Stimulated activated naive CD8-positive, alpha-beta T cell treated with anti-CD3 and anti-CD28 coated beads, Interleukin-15, Interleukin-2, amounts not matched to agents 100 U/mL and 50 U/mL, for 24 hours (primary cell): ENCODE measurements around the gene BAZ2A.
"Not testable (repeated sequence)": the region's sequence is repeated elsewhere in the genome, so short reads cannot be mapped to it uniquely, and the experiment has no call there.

Experiments used
- ATAC-seq: fragments of 150-1000 bp; cut with Tn5 transposase; one replicate; pipeline ENCODE4 v1.10.0; 2021
- DNase-seq: peaks from one replicate; pipeline ENCODE4 v3.0.0; 2021

BAZ2A gene

GRCh38 chr12:56593909-56594621, 36.1 kb downstream of the BAZ2A start:
- DNase-seq (peak; percentile 68), ATAC-seq (peak; percentile 42)

GRCh38 chr12:56591961-56592360, 38.2 kb downstream of the BAZ2A start:
- DNase-seq (no peak), ATAC-seq (no peak)

- ATAC-seq, result no peak
- DNase-seq, result no peak
Measured at GRCh38 chr12:56591126-56591525, 39.0 kb downstream of the BAZ2A start.

GRCh38 chr12:56590237-56590830, 39.8 kb downstream of the BAZ2A start:
- ATAC-seq, result peak; percentile 82
- peak; percentile 19 for DNase-seq

GRCh38 chr12:56589783-56590182, 40.3 kb downstream of the BAZ2A start:
- DNase-seq, result no peak

GRCh38 chr12:56585098-56585497, 45.0 kb downstream of the BAZ2A start:
- DNase-seq (no peak), ATAC-seq (no peak)

More at GRCh38 chr12:56589783-56590182, 40.3 kb downstream of the BAZ2A start:
- ATAC-seq, result no peak

- DNase-seq (peak; percentile 47), ATAC-seq (peak; percentile 99)
Measured at GRCh38 chr12:56581418-56582145, 48.5 kb downstream of the BAZ2A start.

GRCh38 chr12:56578983-56579546, 51.1 kb downstream of the BAZ2A start:
- no peak for ATAC-seq
- no peak for DNase-seq

DNA sequence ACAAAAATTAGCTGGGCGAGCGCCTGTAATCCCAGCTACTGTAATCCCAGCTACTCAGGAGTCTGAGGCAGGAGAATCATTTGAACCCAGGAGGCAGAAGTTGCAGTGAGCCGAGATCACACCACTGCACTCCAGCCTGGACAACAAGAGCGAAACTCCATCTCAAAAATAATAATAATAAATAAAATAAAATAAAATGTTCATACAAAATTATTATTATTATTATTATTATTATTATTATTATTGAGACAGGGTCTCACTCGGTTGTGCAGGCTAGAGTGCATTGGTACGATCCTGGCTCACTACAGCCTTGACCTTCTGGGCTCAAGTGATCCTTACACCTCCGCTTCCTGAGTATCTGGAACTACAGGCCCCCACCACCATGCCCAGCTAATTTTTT, 52.9 kb downstream of the BAZ2A start:
- not testable (repeated sequence) for ATAC-seq

GRCh38 chr12:56574210-56574609, 55.9 kb downstream of the BAZ2A start:
- ATAC-seq (peak; percentile 17), DNase-seq (no peak)

More for the DNA sequence above, 52.9 kb downstream of the BAZ2A start:
- not testable (repeated sequence) for DNase-seq

DNA sequence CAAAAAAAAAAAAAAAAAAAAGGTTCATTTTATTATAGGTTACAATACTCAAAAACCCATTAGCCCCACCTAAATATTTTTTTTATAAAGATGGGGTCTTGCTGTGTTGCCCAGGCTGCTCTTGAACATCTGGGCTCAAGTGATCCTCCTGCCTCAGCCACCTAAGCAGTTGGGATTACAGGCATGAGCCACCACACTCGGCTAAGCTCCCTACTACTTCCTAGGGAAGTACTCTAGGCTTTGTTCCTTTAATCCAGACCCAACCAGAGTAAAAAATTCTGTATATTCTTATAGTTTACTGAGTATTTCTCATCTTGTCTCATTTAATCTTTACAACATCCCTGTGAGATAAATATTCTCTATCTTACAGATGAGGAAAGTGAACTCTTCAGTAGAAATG, 57.8 kb downstream of the BAZ2A start:
- no peak for DNase-seq
- ATAC-seq, result no peak

DNA sequence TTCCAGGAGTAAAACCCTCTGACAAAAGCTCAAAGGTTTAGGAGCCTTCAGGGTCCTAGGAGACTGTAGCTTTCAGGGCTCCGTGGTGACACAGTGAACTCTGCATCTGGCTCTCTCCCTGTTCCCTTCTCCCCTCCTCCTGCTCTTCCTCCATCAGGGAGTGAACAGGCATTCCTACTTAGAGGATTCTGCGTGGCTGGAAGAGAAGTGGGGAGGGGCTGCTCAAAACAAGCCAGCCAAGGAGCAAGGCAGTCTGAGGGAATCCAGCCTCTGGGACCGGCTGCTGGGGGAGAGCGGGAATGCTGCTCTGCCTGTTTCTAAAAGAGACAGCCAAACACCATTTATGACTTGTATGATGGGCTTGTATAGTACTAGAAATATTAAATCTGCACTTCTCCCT, 59.0 kb downstream of the BAZ2A start:
- ATAC-seq (no peak), DNase-seq (no peak)

- ATAC-seq (no peak), DNase-seq (no peak)
Measured at GRCh38 chr12:56568146-56568545, 62.0 kb downstream of the BAZ2A start.

DNA sequence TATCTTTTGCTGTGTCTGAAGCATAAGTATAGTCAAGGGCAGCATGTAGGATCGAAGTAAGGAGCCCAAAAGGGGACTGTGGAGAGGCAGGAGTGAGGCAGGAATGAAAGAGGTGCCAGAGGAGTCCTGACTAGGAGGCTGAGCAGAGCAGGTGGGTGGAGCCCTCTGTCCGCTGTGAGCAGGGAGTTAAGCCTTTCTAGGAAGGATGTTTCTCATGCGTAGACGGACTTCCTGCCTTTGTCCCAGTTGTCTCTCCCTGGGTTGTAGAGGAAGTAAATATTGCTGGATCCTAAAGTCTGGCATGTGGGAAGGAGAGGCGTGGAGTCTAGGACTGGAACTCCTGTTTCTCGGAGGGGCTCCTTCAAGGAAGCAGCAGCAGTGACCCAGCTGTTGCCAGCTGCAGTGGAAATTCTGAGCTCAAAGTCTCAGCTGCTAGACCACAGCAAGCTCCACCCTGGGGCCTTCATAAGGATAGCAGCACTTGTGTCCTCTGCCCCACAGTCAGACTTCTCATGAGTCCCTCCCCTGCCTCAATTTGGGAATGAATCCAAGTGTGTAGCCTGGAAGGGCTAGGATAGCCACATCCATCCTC, 64.5 kb downstream of the BAZ2A start:
- DNase-seq (peak; percentile 48), ATAC-seq (peak; percentile 87)

DNA sequence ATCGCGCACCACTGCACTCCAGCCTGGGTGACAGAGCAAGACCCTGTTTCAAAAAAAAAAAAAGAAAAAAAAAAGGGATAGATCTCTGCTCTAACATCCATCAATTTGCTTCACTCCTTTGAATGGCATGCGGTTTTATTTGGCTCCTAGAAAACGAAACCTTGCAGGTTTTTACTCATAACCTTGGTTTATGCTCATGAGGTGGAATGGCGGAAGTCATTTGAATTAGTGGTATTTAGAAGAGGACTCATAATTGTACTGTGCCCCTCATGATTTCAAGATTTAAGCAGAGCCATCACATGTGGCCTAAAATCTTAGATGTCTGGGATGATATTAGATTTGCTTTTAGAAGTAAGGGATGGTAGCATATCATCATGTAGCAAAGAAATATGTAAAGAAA, 79.1 kb downstream of the BAZ2A start:
- no peak for ATAC-seq
- DNase-seq, result no peak

DNA sequence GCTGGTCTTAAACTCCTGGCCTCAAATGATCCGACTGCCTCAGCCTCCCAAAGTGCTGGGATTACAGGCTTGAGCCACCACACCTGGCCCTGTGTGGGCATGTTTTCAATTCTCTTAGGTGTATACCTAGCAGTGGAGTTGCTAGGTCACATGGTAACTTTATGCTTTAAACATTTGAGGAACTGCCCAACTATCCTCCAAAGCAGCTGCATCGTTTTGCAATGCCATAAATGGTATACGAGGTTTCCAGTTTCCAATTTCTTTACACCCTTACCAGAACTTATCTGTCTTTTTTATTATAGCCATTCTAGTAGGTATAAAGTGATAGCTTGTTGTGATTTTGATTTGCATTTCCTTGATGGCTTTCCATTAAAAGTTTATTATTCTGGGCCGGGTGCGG, 83.4 kb downstream of the BAZ2A start:
- ATAC-seq, result no peak
- no peak for DNase-seq
